Fibroblast of lung (primary cell): ENCODE results near the gene RPS6KA2. TPM values are rescaled to one million over a fixed set of nuclear protein-coding genes. Genes with fewer than 3 reads are reported as not detected.
A peak's percentile ranks its signal among the peaks of the same experiment; 100 is the strongest.

Source experiments
- DNase-seq, 2 donors: peaks; one replicate each; pipeline versions ENCODE4 v3.0.0 to v3.0.0-alpha.2; 2010; ENCODE audit warnings: low read depth in 2 of 2
- H2AFZ ChIP-seq: 2 replicates; pipeline ENCODE4 v1.5.1; 2012; ENCODE audit warnings: low read length, control low read depth, inconsistent platforms
- H3K27ac ChIP-seq: 2 replicates; pipeline ENCODE4 v1.5.1; 2011; ENCODE audit warnings: low read length, control low read depth; ENCODE audit not compliant: insufficient read depth
- H3K27me3 ChIP-seq: 2 replicates; pipeline ENCODE4 v1.5.1; 2011; ENCODE audit warnings: mild to moderate bottlenecking, low read length; ENCODE audit not compliant: control insufficient read depth, insufficient read depth
- H3K36me3 ChIP-seq: 2 replicates; pipeline ENCODE4 v1.5.1; 2011; ENCODE audit warnings: low read length; ENCODE audit not compliant: control insufficient read depth, insufficient read depth
- H3K4me1 ChIP-seq: 2 replicates; pipeline ENCODE4 v1.5.1; 2011; ENCODE audit warnings: low read length; ENCODE audit not compliant: control insufficient read depth, insufficient read depth; ENCODE audit errors: extremely low read depth
- H3K4me2 ChIP-seq: 2 replicates; pipeline ENCODE4 v1.5.1; 2011; ENCODE audit warnings: low read length, control low read depth; ENCODE audit not compliant: insufficient read depth; ENCODE audit errors: extremely low read depth
- H3K4me3 ChIP-seq, 4 experiments: fragments of 200-600 bp in 1 of 4; sonication (generic) in 1 of 4; replicated peaks in 1 of 4; 2 replicates each; pipeline ENCODE4 v1.5.1; 2011 to 2016; ENCODE audit warnings: low read length in 4 of 4, low read depth in 3 of 4, mild to moderate bottlenecking in 3 of 4, control low read depth in 2 of 4, inconsistent platforms in 1 of 4, mixed read lengths in 1 of 4; ENCODE audit not compliant: insufficient read depth in 1 of 4; ENCODE audit errors: control extremely low read depth in 1 of 4
- H3K79me2 ChIP-seq: 2 replicates; pipeline ENCODE4 v1.5.1; 2012; ENCODE audit warnings: mild to moderate bottlenecking, low read length, inconsistent platforms; ENCODE audit not compliant: control insufficient read depth, insufficient read depth
- H3K9ac ChIP-seq: 2 replicates; pipeline ENCODE4 v1.5.1; 2011; ENCODE audit warnings: mild to moderate bottlenecking, low read length, control low read depth; ENCODE audit not compliant: insufficient read depth
- H3K9me3 ChIP-seq: 2 replicates; pipeline ENCODE4 v1.5.1; 2012; ENCODE audit warnings: low read depth, low read length; ENCODE audit not compliant: control insufficient read depth, insufficient read depth
- H4K20me1 ChIP-seq: 2 replicates; pipeline ENCODE4 v1.5.1; 2011; ENCODE audit warnings: low read length; ENCODE audit not compliant: control insufficient read depth, insufficient read depth; ENCODE audit errors: extremely low read depth
- CTCF ChIP-seq, 2 donors: IDR thresholded peaks in 1 of 2; conservative IDR thresholded peaks in 1 of 2; 1 replicate in 1 of 2; 2 replicates in 1 of 2; pipeline ENCODE4 v1.5.1; 2011 to 2012; ENCODE audit warnings: low read length in 2 of 2, control low read depth in 1 of 2, inconsistent platforms in 1 of 2, low read depth in 1 of 2, mild to moderate bottlenecking in 1 of 2
- EZH2 ChIP-seq: IDR thresholded peaks from 2 replicates; pipeline ENCODE4 v1.5.1; 2012; ENCODE audit warnings: low read length, control low read depth, mild to moderate bottlenecking; ENCODE audit errors: missing control alignments
- polyA plus RNA-seq, 2 donors: library from polyadenylated mRNA; depleted of rRNA in 1 of 2; stranded (reverse) in 1 of 2; unstranded in 1 of 2; fragments of >200 nt; gene quantifications; 2 replicates each; pipeline ENCODE4 v1.2.1, GENCODE V29; 2011 to 2012; ENCODE audit warnings: missing spikeins in 1 of 2
- total RNA-seq: library from RNA; depleted of rRNA; stranded (reverse); fragments of >200 nt; gene quantifications from 2 replicates; pipeline ENCODE4 v1.2.1, GENCODE V29; 2014

Gene RPS6KA2
- total and polyA plus RNA-seq, 2 donors (not counting 1 experiment from before 2014, with no cell fraction given) = 66.8 to 116 TPM

GRCh38 chr6:166616261-166617238 lies 10.5 kb downstream of the RPS6KA2 start:
- Histone ChIP-seq H3K4me1 (peaks cover 47% of the 10 kb centered on the region), H3K27me3 (no peaks in the 10 kb centered on the region), H3K79me2 (peaks cover 60% of the 10 kb centered on the region), H3K4me3 (no peak overlapping the region), H3K9ac (no peak overlapping the region), H3K9me3 (no peaks in the 10 kb centered on the region), H3K4me2 (no peak overlapping the region), H3K36me3 (peaks cover 5% of the 10 kb centered on the region), H2AFZ (no peak overlapping the region), H4K20me1 (no peaks in the 10 kb centered on the region), H3K27ac (no peak overlapping the region)
- TF ChIP-seq EZH2 (no peak), CTCF (conservative IDR thresholded peaks at IDR 0.05 in 1 of 2, IDR thresholded peaks at IDR 0.05 in 1 of 2; ENCODE audit: low read depth in 1 of 2, low read length in 2 of 2) (no peak)
- no peak for DNase-seq

GRCh38 chr6:166615059-166615770 lies 11.8 kb downstream of the RPS6KA2 start:
- Histone ChIP-seq H3K79me2 (peaks cover 56% of the 10 kb centered on the region), H2AFZ (no peak overlapping the region), H3K27me3 (no peaks in the 10 kb centered on the region), H3K4me3 (no peak overlapping the region), H3K4me2 (peak overlapping the region; percentile 9), H3K36me3 (peaks cover 5% of the 10 kb centered on the region), H4K20me1 (no peaks in the 10 kb centered on the region), H3K27ac (no peak overlapping the region), H3K9me3 (no peaks in the 10 kb centered on the region), H3K4me1 (peaks cover 33% of the 10 kb centered on the region), H3K9ac (no peak overlapping the region)
- no peak for TF ChIP-seq EZH2
- no peak for TF ChIP-seq CTCF (conservative IDR thresholded peaks at IDR 0.05 in 1 of 2, IDR thresholded peaks at IDR 0.05 in 1 of 2; ENCODE audit: low read depth in 1 of 2, low read length in 2 of 2)
- peak in 1 of 2 donors; percentile 70 for DNase-seq

- Histone ChIP-seq H3K27ac (no peak overlapping the region), H3K4me2 (no peak overlapping the region), H3K27me3 (no peaks in the 10 kb centered on the region)
Observed at GRCh38 chr6:166614589-166614988, 12.5 kb downstream of the RPS6KA2 start.

More at GRCh38 chr6:166614589-166614988, 12.5 kb downstream of the RPS6KA2 start:
- no peaks in the 10 kb centered on the region for H3K9me3 ChIP-seq
- DNase-seq = no peak
- H3K9ac ChIP-seq = no peak overlapping the region
- peaks cover 58% of the 10 kb centered on the region for H3K79me2 ChIP-seq
- no peaks in the 10 kb centered on the region for H4K20me1 ChIP-seq
- TF ChIP-seq EZH2 (no peak), CTCF (conservative IDR thresholded peaks at IDR 0.05 in 1 of 2, IDR thresholded peaks at IDR 0.05 in 1 of 2; ENCODE audit: low read depth in 1 of 2, low read length in 2 of 2) (no peak)
- no peak overlapping the region for H2AFZ ChIP-seq
- H3K4me3 ChIP-seq = no peak overlapping the region
- H3K36me3 ChIP-seq = peaks cover 5% of the 10 kb centered on the region
- H3K4me1 ChIP-seq = peaks cover 33% of the 10 kb centered on the region
